Hepatocyte (in vitro differentiated cells): ENCODE data around the gene LGALS16.

ENCODE experiments used
- CTCF ChIP-seq: fragments of 200-600 bp; sonication (generic); IDR thresholded peaks from 2 replicates; pipeline ENCODE4 v1.5.1; 2016; ENCODE audit warnings: antibody characterized with exemption, mild to moderate bottlenecking; ENCODE audit not compliant: poor library complexity
- EZH2 ChIP-seq: fragments of 200-600 bp; sonication (generic); IDR thresholded peaks from 2 replicates; pipeline ENCODE4 v1.6.1; 2016; ENCODE audit warnings: antibody characterized with exemption, mild to moderate bottlenecking, borderline replicate concordance

- TF ChIP-seq CTCF (no peak), EZH2 (no peak)
These were observed 37.1 kb downstream of the LGALS16 start for GRCh38 chr19:39692822-39693221.
